ENCODE measurements around the gene HMGA1. TPM values are rescaled to one million over a fixed set of nuclear protein-coding genes. Genes with fewer than 3 reads are reported as not detected.
"Not testable (repeated sequence)": the region's sequence is repeated elsewhere in the genome, so short reads cannot be mapped to it uniquely, and the experiment has no call there.

The HMGA1 gene
- polyA plus RNA-seq, 1 donor: 123 TPM

GRCh38 chr6:34240329-34241248 lies 3.9 kb downstream of the HMGA1 start:
- no peak for DNase-seq

GRCh38 chr6:34241351-34242215 lies 4.9 kb downstream of the HMGA1 start:
- DNase-seq: no peak

- DNase-seq: no peak
These were observed 5.8 kb downstream of the HMGA1 start for GRCh38 chr6:34242252-34243130.

GRCh38 chr6:34243131-34243771 lies 6.6 kb downstream of the HMGA1 start:
- DNase-seq: no peak

GRCh38 chr6:34243901-34244884 lies 7.5 kb downstream of the HMGA1 start:
- no peak for DNase-seq

- not testable (repeated sequence) for DNase-seq
These were observed 8.5 kb downstream of the HMGA1 start for GRCh38 chr6:34245032-34245760.

GRCh38 chr6:34245761-34246140 lies 9.1 kb downstream of the HMGA1 start:
- not testable (repeated sequence) for DNase-seq

GRCh38 chr6:34246249-34246562 lies 9.5 kb downstream of the HMGA1 start:
- no peak for DNase-seq

GRCh38 chr6:34246563-34247391 lies 10.1 kb downstream of the HMGA1 start:
- DNase-seq: no peak

GRCh38 chr6:34247481-34248197 lies 11.0 kb downstream of the HMGA1 start:
- DNase-seq: no peak

- DNase-seq: no peak
These were observed 11.6 kb downstream of the HMGA1 start for GRCh38 chr6:34248198-34248726.

- peak; percentile 97 for DNase-seq
These were observed 12.2 kb downstream of the HMGA1 start, which contains the start of gene SMIM29 for GRCh38 chr6:34248727-34249468. TSS of gene SMIM29 (minus strand) at chr6:34249006. CDS start at chr6:34247791, 1,215 bp downstream.

- no peak for DNase-seq
These were observed 13.0 kb downstream of the HMGA1 start for GRCh38 chr6:34249469-34250261.

- not testable (repeated sequence) for DNase-seq
These were observed 15.7 kb downstream of the HMGA1 start for GRCh38 chr6:34252395-34252794.

GRCh38 chr6:34259529-34260069 lies 22.9 kb downstream of the HMGA1 start:
- DNase-seq: no peak

Data from hindlimb muscle (tissue), 1 donor.